ENCODE data around the gene RPL36.
"Not testable (repeated sequence)": the region's sequence is repeated elsewhere in the genome, so short reads cannot be mapped to it uniquely, and the experiment has no call there.

Gene RPL36

GRCh38 chr19:5706876-5707573, 16.9 kb downstream of the RPL36 start:
- DNase-seq (ENCODE audit: low spot score) = no peak

DNA sequence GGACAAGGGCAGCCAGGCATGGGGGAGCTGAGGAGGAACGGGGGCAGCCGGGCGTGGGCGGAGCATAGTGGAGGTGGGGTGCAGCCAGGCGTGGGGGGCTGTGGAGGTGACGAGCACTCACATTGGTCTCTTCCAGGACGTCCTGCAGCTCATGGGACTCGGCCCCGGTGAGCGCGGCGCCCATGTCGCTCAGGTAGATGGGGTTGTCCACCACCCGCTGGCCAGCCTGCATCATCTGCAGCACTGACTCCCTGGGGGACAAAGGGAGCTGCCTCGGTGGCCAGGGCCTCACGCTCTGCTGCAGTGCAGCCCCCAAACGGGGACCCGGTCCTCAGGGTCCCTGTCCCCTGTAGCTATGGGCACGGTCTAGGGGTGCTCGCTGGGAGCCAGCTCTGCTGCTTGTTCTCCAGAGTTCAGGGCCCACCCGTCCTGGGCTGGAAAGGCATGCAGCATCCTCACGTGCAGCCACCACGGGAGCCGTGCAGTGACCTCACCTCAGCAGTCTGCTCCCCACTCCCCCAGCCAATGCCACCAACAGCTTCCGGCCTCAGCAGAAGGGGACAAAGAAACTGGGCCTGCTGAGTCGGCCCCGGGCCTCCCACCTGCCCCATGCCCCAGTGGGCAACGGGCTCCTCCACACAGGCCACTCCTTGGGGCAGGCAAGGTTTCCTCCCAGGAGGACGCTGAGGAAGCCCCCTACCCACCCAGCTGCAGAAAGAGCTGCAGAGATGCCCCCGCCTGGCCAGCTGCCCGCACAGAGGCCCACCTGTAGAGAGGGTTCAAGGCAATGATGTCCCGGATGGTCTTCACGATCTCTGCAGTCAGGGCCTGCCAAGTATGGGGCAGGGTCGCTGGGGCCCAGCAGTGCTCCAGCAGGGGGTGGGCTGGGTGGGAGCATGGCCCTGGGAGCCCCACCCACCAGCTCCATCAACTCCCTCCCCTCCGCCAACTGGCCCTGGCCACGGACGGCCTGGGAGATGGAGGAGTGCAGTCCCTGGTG, 17.8 kb downstream of the RPL36 start:
- no peak for DNase-seq (ENCODE audit: low spot score)

- DNase-seq (ENCODE audit: low spot score) = no peak
Observed at GRCh38 chr19:5711025-5711424, 20.9 kb downstream of the RPL36 start.

GRCh38 chr19:5711713-5712161, 21.6 kb downstream of the RPL36 start:
- no peak for DNase-seq (ENCODE audit: low spot score)

DNA sequence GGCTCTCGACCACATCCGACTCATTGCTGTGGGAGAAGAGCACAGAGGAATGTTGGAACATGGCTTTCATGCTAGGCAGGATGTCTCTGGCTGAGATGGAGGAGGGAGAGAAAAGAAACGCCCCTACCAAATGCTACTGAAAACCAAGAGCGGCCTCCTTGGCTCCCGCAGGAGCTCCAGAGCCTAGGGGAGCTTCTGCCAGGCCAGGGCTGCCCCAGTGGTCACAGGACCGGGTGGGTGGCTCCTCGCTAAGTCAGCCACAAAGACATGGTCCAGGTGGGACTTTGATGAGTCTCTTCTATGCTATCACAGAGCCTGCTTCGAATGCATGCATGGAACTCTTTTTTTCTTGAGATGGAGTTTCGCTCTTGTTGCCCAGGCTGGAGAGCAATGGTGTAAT, 23.1 kb downstream of the RPL36 start:
- DNase-seq (ENCODE audit: low spot score) = no peak

GRCh38 chr19:5714816-5715215, 24.7 kb downstream of the RPL36 start:
- DNase-seq (ENCODE audit: low spot score) = no peak

DNA sequence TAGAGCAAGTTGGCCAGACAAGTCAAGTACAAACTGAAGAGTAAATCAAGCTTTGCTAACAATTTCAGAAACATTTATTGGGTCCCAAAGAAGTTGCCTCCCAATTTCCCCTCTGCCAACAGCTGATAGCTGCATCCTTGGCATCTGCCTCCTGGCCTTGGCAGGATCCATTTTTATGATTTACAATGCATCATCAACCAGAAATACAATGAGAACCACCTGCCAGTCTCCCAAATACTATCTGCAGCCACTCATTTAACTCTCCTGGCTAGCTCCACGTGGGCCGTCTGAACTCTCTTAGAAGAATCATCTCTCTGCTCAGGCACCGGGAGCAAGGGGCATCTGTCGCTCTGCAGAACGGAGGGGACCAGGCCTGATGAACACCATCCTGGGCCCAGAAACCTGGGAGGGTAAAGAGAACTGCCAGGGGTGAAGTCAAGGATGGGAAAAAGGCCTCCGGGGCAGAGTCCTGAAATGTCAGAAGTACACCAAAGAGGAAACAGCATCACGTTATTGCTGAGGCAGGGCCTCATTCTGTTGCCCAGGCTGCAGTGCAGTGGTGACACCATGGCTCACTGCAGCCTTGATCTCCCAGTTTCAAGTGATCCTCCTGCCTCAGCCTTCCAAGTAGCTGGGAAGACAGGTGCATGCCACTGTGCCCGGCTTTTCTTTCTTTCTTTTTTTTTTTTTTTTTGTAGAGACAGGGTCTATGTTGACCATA, 27.3 kb downstream of the RPL36 start:
- no peak for DNase-seq (ENCODE audit: low spot score)

- DNase-seq (ENCODE audit: low spot score) = peak; percentile 76
Observed at GRCh38 chr19:5718037-5718578, 28.0 kb downstream of the RPL36 start.

DNA sequence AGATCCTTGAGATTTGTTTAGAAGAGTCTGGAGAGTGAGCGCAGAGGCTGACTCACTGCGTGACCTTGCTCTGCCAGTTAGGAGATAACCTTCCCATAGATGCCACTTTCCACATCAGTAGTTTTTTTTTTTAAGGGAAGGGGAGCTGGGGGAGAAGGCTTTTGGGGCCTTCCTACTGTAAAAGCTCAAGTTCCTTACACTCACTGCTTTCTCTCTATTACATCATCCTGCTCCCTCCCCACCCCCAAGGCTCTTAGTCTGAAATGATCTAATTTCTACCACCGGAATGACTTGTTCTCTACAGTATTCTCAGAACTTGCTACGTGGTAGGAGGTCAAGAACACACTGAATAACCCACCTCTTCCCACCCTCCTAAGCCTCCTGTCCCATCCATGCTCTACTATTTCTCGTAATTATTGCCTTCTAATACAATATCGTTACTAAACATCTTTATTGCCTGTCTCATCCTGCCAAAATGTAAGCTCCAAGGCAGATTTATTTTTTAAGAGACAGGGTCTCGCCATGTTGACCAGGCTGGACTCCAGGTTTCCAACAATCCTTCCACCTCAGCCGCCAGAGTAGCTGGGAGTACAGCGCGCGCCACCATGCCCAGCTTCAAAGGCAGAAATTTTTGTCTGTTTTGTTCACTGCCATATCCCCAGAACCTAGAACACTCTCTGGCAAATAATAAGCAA, 28.6 kb downstream of the RPL36 start:
- peak; percentile 82 for DNase-seq (ENCODE audit: low spot score)

- peak; percentile 24 for DNase-seq (ENCODE audit: low spot score)
Observed at GRCh38 chr19:5719274-5719960, 29.3 kb downstream of the RPL36 start.

DNA sequence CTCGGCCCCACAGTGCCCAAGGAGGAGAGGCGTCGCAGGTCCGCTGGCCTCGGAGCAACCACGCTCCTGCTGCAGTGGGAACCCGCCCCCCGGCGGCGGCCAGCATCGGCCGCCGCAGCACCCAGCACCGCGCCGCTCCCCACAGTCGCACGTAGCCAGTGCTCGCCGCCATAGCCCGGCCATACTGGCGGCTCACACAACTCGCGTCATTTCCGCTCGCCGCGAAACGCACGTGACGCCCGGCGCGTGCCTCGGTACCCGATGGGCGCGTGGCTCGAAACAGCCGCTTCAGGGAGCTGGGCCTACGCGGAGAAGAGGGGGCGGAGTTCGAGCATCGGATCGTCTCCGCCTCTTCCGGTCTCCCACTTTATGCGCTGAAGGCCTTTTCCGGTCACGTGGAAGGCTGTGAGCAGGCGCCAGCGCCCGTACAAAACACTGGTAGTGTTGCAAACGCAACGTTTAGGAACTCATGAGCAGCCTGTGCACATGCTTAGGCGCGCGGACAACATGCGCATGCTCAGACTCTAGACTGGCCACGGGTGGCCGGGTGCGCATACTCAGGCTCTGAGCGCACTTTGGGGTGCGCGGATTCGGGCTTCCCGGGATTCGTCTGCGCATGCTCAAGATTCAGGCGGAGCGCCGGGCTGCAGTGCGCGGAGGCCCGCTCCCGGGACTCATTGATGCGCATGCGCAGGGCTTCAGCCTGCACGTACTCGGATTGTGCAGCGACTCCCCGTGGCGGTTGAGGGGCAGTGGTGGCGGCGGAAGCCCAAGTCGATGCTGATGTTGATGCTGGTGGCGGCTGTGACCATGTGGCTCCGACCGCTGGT, 30.1 kb downstream of the RPL36 start, which contains the start of the genes CATSPERD and LONP1:
CATSPERD (plus strand) TSS at position 677 of the 830 bp plus-strand sequence; CDS start at position 778, 101 bp downstream.
LONP1 (minus strand) TSS at position 186 of the 830 bp plus-strand sequence; CDS start at position 172, 14 bp downstream.
- DNase-seq (ENCODE audit: low spot score) = peak; percentile 99

DNA sequence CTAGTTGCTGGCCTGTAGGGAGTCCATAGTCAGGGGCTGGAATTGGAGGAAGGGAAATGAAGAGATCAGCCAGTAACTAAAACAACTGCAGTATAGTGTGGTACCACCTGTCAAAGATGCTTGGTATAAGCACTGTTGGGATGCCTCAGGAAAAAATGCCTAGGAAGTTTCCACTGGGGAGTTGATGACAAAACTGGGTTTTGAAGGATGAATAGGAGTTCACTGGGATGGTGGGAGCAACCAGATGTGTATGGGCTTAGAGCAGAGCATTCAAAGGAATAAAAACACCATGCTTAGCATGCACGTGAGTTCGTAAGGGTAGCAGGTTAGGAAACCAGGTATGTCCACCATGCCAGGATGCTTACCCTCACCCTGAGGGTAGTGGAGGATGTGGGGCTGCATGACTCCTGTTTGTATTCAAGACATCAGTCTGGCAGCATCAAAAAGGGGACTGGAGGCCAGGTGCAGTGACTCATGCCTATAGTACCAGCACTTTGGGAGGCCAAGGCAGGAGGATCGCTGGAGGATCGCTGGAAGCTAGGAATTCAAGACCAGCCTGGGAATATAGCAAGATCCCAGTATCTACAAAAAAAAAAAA, 37.5 kb downstream of the RPL36 start:
- DNase-seq (ENCODE audit: low spot score) = no peak

DNA sequence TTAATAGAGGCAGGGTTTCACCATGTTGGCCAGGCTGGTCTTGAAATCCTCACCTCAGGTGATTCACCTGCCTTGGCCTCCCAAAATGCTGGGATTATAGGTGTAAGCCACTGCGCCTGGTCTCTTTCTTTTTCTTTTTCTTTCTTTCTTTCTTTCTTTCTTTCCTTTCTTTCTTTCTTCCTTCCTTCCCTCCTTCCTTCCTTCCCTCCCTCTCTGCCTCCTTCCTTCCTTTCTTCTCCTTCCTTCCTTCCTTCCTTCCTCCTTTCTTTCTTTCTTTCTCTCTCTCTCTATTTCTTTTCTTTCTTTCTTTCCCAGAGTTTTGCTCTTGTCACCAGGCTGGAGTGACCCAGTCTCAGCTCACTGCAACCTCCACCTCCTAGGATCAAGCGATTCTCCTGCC, 43.1 kb downstream of the RPL36 start:
- DNase-seq (ENCODE audit: low spot score) = not testable (repeated sequence)

GRCh38 chr19:5738423-5738822, 48.3 kb downstream of the RPL36 start:
- DNase-seq (ENCODE audit: low spot score) = peak; percentile 42

All from kidney tubule cell (primary cell).